Left ventricle myocardium inferior (tissue), 1 donor: ENCODE data around the gene CXCL17. TPM values are rescaled to one million over a fixed set of nuclear protein-coding genes. Genes with fewer than 3 reads are reported as not detected.

Experiments used
- DNase-seq: peaks from one replicate; pipeline ENCODE4 v3.0.0-alpha.2; 2020
- H3K27ac ChIP-seq: fragments of 200-600 bp; replicated peaks from 2 replicates; pipeline ENCODE4 v1.8.0; 2021
- H3K27me3 ChIP-seq: fragments of 200-600 bp; 2 replicates; pipeline ENCODE4 v1.8.0; 2021; ENCODE audit warnings: low read depth
- H3K36me3 ChIP-seq: fragments of 200-600 bp; 2 replicates; pipeline ENCODE4 v1.8.0; 2021
- H3K4me1 ChIP-seq: fragments of 200-600 bp; 2 replicates; pipeline ENCODE4 v1.8.0; 2021
- H3K4me3 ChIP-seq: fragments of 200-600 bp; 2 replicates; pipeline ENCODE4 v1.8.0; 2021; ENCODE audit warnings: mild to moderate bottlenecking, moderate library complexity
- H3K9me3 ChIP-seq: fragments of 200-600 bp; replicated peaks from 2 replicates; pipeline ENCODE4 v1.8.0; 2021
- intact Hi-C: fragments of 100-400 bp; cut with micrococcal nuclease; formaldehyde crosslinking; loops from one replicate; pipeline ENCODE4 v1.11.0; 2022
- total RNA-seq: library from RNA; stranded (reverse); fragmentation: NEBNext Ultra II Directional; extraction: Animal tissue kit (Norgen Biotek cat#: 25700); gene quantifications from one replicate; pipeline ENCODE4 v1.2.1, GENCODE V29; 2021
- TF ChIP-seq, protein P1 (sequence below): fragments of 200-600 bp; IDR thresholded peaks from 2 replicates; pipeline ENCODE4 v1.8.0; 2021; ENCODE audit warnings: antibody characterized with exemption, mild to moderate bottlenecking, borderline replicate concordance
- donor health status: DM: no; HTN: yes; CAD: no; lungs with severe emphysema.

Gene CXCL17
- total RNA-seq, 1 donor from 2014 or later, result not detected

DNA sequence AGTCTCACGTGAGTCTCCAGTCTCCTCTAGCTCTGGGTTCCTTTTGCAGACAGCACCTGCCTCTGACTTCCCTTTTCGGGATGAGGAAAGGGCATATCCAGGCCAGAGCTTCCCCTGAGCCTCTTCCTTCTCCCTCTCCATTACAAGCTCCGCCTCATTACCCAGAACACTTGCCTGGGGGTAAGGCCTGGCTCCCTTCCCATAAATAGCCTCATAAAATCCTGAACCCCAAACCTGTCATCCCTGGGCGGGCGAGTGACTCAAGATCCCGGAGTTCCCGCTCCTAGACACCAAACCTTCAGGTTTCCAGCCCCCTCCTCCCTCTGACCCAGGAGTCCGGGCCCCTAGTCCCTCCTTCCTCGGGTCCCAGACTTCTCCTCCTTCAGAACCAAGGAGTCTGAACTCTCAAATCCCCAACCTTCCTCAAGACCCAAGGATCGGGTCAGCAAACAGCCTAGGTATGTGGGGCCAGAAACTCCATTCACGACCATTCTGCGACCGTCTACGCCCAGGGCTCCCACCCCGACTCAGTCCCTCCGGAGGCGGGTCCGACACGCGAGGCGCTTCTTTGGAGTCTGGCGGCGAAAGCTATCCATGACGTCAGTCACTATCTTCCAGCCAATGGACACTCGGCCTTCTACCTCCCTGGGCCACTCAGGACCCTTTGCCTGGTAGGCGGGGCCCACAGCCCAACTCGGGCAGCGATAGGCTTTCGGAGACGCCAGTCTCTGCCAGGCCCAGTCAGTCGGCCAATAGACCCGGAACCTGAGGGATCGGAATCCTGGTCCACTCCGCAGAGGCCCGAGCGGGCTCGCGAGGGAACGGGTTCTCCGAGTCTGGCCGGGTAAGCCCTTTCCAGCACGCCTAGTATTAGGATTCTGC, 46.1 kb downstream of the CXCL17 start:
- H3K9me3 ChIP-seq, result no peaks in the 10 kb centered on the region
- peaks cover 31% of the 10 kb centered on the region for H3K4me1 ChIP-seq
- TF ChIP-seq, protein P1, sequence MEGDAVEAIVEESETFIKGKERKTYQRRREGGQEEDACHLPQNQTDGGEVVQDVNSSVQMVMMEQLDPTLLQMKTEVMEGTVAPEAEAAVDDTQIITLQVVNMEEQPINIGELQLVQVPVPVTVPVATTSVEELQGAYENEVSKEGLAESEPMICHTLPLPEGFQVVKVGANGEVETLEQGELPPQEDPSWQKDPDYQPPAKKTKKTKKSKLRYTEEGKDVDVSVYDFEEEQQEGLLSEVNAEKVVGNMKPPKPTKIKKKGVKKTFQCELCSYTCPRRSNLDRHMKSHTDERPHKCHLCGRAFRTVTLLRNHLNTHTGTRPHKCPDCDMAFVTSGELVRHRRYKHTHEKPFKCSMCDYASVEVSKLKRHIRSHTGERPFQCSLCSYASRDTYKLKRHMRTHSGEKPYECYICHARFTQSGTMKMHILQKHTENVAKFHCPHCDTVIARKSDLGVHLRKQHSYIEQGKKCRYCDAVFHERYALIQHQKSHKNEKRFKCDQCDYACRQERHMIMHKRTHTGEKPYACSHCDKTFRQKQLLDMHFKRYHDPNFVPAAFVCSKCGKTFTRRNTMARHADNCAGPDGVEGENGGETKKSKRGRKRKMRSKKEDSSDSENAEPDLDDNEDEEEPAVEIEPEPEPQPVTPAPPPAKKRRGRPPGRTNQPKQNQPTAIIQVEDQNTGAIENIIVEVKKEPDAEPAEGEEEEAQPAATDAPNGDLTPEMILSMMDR, result no peak
- H3K27me3 ChIP-seq, result no peaks in the 10 kb centered on the region
- peak overlapping the region; percentile 81 for H3K27ac ChIP-seq
- H3K4me3 ChIP-seq, result peak overlapping the region; percentile 76
- H3K36me3 ChIP-seq, result no peaks in the 10 kb centered on the region
- intact Hi-C loops, result no loop called here
- peak; percentile 98 for DNase-seq

DNA sequence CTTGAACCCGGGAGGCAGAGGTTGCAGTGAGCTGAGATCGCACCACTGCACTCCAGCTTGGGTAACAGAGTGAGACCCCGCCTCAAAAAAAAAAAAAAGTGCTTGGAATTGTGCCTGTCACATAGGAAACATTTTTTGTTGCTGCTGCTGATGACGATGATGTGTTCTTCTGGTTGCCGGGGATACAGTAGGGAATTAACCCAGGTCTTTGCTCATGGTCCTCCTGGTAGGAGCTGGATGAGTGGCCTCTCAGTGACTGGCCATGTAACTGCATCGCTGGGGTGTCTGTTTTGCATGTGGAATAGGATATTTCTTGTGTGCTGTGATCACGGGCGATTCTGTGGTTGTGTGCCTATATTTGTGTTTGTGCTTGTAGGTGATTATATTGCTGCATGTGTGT, 48.0 kb downstream of the CXCL17 start:
- H3K4me3 ChIP-seq, result no peak overlapping the region
- peaks cover 18% of the 10 kb centered on the region for H3K4me1 ChIP-seq
- H3K27me3 ChIP-seq, result peaks cover 18% of the 10 kb centered on the region
- intact Hi-C loops, result no loop called here
- H3K36me3 ChIP-seq, result no peaks in the 10 kb centered on the region
- TF ChIP-seq, protein P1, result no peak
- no peak for DNase-seq
- no peaks in the 10 kb centered on the region for H3K9me3 ChIP-seq
- H3K27ac ChIP-seq, result no peak overlapping the region

DNA sequence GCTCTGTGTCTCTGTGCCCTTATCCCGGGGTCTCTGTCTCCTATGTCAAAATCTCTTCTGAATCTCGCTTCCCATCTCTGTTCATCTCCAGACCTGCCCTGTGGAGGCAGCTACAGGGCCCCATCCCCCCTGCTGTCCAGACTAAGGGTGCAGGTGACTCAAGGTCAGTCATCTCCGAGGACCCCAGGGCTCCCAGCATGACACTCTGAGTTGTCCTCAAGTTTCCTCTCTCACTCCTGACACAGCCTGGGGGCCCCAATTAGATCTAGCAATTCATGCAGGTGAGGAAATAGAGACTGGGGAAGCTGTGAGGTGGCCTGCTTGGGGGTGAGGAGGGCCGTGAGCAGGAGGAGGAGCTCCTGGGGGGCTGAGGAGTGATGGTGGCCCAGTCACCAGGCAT, 50.6 kb downstream of the CXCL17 start:
- Histone ChIP-seq H3K4me1 (peaks cover 12% of the 10 kb centered on the region), H3K27me3 (peaks cover 42% of the 10 kb centered on the region), H3K36me3 (no peaks in the 10 kb centered on the region), H3K4me3 (no peak overlapping the region), H3K27ac (no peak overlapping the region), H3K9me3 (no peaks in the 10 kb centered on the region)
- TF ChIP-seq, protein P1, result no peak
- DNase-seq, result no peak
- intact Hi-C loops, result no loop called here

DNA sequence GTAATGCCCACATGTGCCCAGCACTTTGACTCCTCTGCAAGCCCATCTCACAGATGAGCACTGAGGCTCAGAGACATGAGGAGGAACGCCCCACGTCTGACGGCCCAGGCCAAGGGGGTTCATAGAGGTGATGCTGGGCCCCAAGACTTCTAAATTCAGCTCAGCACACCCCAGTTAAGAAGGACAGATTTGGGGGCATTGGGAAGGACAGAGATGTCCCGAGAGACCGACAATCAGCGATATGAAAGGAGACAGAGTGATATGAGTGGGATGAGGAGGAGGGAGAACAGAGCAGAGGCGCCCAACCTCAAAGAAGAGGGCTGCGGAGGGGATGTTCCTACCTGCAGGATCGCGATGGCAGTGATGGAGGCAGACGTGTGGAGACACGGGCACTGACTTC, 52.8 kb downstream of the CXCL17 start, which contains the start of gene CNFN:
TSS of gene CNFN (minus strand) at position 399 of the 400 bp plus-strand sequence. CDS start 1,260 bp downstream, outside the sequence.
- TF ChIP-seq, protein P1, result no peak
- H3K9me3 ChIP-seq, result no peaks in the 10 kb centered on the region
- H3K36me3 ChIP-seq, result no peaks in the 10 kb centered on the region
- no peak within 1 kb of the TSS for H3K27ac ChIP-seq
- intact Hi-C loops, result no loop called here
- H3K4me3 ChIP-seq, result no peak within 1 kb of the TSS
- no peak for DNase-seq
- peaks cover 51% of the 10 kb centered on the region for H3K27me3 ChIP-seq
- peaks cover 10% of the 10 kb centered on the region for H3K4me1 ChIP-seq

DNA sequence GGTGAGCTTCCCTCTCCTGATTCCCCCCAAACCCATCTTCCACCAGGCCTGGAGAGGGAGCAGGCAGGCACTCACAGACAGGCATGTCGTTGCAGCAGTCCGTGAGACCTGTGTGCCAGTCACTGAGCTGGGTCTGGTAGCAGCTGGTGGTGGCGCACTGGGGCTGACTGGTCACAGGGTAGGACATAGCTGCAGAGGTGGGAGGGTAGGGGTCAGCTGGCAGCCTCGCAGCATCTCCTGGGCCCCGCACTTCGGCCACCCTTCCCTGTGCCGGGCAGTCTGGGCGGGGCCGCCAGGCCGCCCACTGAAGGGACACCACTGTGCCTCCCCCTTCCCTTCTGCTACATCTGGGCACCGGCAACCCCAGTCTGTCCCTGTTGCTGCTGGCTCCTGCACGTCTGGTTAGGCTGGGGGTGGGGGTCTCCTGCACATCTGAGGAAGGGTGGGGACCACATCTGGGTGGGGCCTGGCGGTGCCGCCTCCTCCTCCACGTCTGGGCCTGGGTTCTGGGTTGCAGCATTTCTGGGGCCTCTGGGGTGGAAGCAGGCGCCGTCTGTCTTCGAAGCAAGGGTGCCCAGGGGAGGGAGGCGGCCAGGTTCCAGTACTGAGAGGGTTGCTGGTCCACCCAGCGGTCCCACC, 53.8 kb downstream of the CXCL17 start:
- TF ChIP-seq, protein P1, result no peak

More for the DNA sequence above, 53.8 kb downstream of the CXCL17 start:
- Histone ChIP-seq H3K4me3 (no peak overlapping the region), H3K27ac (no peak overlapping the region), H3K9me3 (no peaks in the 10 kb centered on the region), H3K4me1 (peaks cover 10% of the 10 kb centered on the region), H3K36me3 (no peaks in the 10 kb centered on the region), H3K27me3 (peaks cover 55% of the 10 kb centered on the region)
- intact Hi-C loops, result no loop called here
- no peak for DNase-seq
